BE2C (cell line): ENCODE results near the gene RPS6KA2.

Experiments
- DNase-seq: peaks from one replicate; pipeline ENCODE4 v3.0.0-alpha.2; 2020
- H3K27me3 ChIP-seq: fragments of 250-450 bp; sonication (Bioruptor Pico); 2 replicates; pipeline ENCODE4 v1.5.1; 2020; ENCODE audit warnings: mild to moderate bottlenecking
- H3K36me3 ChIP-seq: fragments of 250-450 bp; sonication (Bioruptor Pico); 2 replicates; pipeline ENCODE4 v1.5.1; 2020; ENCODE audit warnings: mild to moderate bottlenecking
- H3K4me1 ChIP-seq: fragments of 250-450 bp; sonication (Bioruptor Pico); 2 replicates; pipeline ENCODE4 v1.5.1; 2020
- H3K4me3 ChIP-seq: 2 replicates; pipeline ENCODE4 v1.5.1; 2011; ENCODE audit warnings: low read depth, low read length
- H3K9me3 ChIP-seq: fragments of 250-450 bp; sonication (Bioruptor Pico); 2 replicates; pipeline ENCODE4 v1.5.1; 2020
- CTCF ChIP-seq: IDR thresholded peaks from 2 replicates; pipeline ENCODE4 v1.5.1; 2012; ENCODE audit warnings: mild to moderate bottlenecking, low read depth, low read length

Gene RPS6KA2

GRCh38 chr6:166450167-166450873, 176.7 kb downstream of the RPS6KA2 start:
- no peak for DNase-seq
- Histone ChIP-seq H3K4me3 (no peak overlapping the region), H3K9me3 (no peaks in the 10 kb centered on the region), H3K27me3 (no peaks in the 10 kb centered on the region), H3K4me1 (no peaks in the 10 kb centered on the region), H3K36me3 (peaks cover 12% of the 10 kb centered on the region; the same call in 1 of the 2 replicates)
- TF ChIP-seq CTCF: no peak

DNA sequence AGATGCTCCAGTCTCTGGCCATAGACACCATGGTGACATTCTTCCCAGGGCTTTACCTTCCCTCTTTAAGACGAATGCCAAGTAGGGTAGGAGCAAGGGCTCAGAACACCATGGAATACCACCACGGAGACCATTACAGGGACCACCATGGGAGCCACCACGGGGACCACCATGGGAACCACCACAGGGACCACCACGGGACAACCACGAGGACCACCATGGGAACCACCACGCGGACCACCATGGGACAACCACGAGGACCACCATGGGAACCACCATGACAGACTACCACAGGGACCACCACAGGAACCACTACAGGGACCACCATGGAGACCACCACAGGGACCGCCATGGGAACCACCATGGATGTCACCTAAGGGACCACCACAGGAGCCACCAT, 177.4 kb downstream of the RPS6KA2 start:
- no peaks in the 10 kb centered on the region for H3K9me3 ChIP-seq
- H3K4me3 ChIP-seq: no peak overlapping the region
- no peaks in the 10 kb centered on the region for H3K4me1 ChIP-seq
- peaks cover 12% of the 10 kb centered on the region; the same call in 1 of the 2 replicates for H3K36me3 ChIP-seq
- TF ChIP-seq CTCF: no peak
- DNase-seq: no peak
- H3K27me3 ChIP-seq: no peaks in the 10 kb centered on the region

DNA sequence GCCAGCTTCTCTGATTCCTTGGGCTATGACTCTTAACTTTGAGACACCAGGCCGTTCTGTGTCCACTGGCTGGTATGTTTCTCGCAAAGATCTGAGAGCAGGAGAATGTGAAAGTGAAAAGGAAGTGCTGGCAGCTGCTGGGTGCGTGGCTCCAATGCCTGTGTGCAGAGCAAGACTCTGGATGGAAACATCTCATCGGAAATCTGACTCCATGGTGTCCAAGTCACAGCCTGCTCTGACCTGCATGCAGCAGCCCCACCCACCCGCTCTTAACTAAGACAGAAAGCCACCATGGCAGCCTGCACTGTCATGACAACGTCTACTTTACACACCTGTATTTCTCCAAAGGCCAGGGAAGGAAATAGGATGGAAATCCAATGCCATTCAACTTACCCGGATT, 178.0 kb downstream of the RPS6KA2 start:
- no peak for DNase-seq
- peaks cover 12% of the 10 kb centered on the region; the same call in 1 of the 2 replicates for H3K36me3 ChIP-seq
- H3K4me3 ChIP-seq: no peak overlapping the region
- no peaks in the 10 kb centered on the region for H3K9me3 ChIP-seq
- H3K4me1 ChIP-seq: no peaks in the 10 kb centered on the region
- TF ChIP-seq CTCF: no peak
- no peaks in the 10 kb centered on the region for H3K27me3 ChIP-seq

DNA sequence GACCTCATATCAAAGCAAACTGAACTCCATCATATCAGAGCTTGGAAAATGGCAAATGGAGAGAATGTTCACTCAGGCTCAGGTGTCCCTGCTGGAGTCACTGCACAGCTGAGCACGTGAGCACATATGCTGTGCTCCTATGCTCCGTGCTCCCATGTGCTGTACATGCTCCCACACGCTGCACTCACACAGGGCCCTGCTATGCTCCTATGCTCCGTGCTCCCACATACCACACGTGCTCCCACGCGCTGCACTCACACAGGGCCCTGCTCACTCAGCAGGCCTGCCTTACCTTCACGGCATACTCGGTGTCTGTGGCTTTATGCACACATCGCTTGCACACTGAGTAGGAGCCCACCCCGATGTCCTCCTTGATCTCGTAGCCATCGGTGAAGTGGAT, 178.6 kb downstream of the RPS6KA2 start:
- Histone ChIP-seq H3K9me3 (no peaks in the 10 kb centered on the region), H3K4me1 (no peaks in the 10 kb centered on the region), H3K27me3 (no peaks in the 10 kb centered on the region), H3K36me3 (peaks cover 12% of the 10 kb centered on the region; the same call in 1 of the 2 replicates), H3K4me3 (no peak overlapping the region)
- no peak for DNase-seq
- TF ChIP-seq CTCF: no peak

DNA sequence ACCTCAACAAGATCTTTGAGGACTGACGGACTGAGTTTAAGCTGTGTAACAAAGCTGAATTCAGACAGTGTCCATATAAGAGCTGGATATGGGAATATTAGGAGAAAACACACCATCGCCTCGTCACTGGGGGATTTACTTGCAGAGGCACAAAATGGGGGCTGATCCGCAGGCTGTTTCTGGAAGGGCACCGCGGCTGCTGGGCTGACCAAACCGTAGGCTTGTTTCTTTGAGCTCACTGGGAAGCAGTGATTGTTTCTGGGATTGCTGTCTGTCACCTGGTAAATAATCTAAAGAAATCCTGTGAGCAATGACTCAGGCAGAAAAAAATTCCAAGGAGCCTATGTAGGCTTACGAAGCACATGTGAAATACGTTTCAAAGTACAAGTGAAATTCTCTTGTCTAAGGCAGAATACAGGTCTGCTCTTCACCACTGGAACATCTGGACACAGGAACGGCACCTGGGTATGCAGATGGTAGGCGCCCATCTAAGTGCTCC, 180.4 kb downstream of the RPS6KA2 start:
- H3K9me3 ChIP-seq: no peaks in the 10 kb centered on the region
- H3K4me3 ChIP-seq: no peak overlapping the region
- DNase-seq: no peak
- TF ChIP-seq CTCF: no peak
- H3K36me3 ChIP-seq: peaks cover 12% of the 10 kb centered on the region; the same call in 1 of the 2 replicates
- no peaks in the 10 kb centered on the region for H3K27me3 ChIP-seq
- no peaks in the 10 kb centered on the region for H3K4me1 ChIP-seq

- Histone ChIP-seq H3K27me3 (no peaks in the 10 kb centered on the region), H3K36me3 (peaks cover 12% of the 10 kb centered on the region; the same call in 1 of the 2 replicates), H3K9me3 (no peaks in the 10 kb centered on the region), H3K4me1 (no peaks in the 10 kb centered on the region), H3K4me3 (no peak overlapping the region)
- no peak for DNase-seq
- TF ChIP-seq CTCF: no peak
Measured at GRCh38 chr6:166446146-166446545, 180.9 kb downstream of the RPS6KA2 start.
